K562 (cell line): ENCODE data around the gene VIM. TPM values are rescaled to one million over a fixed set of nuclear protein-coding genes. Genes with fewer than 3 reads are reported as not detected.

ENCODE experiments used
- KAT8 ChIP-seq: fragments of 450-650 bp; IDR thresholded peaks from 2 replicates; pipeline ENCODE4 v1.6.1; 2016; ENCODE audit warnings: low read depth, mild to moderate bottlenecking
- KLF1 ChIP-seq: fragments of 450-650 bp; IDR thresholded peaks from 2 replicates; pipeline ENCODE4 v1.6.1; 2016; ENCODE audit warnings: missing genetic modification characterization, missing compliant biosample characterization
- MLLT1 ChIP-seq, 2 experiments: fragments of 450-650 bp; IDR thresholded peaks; 2 replicates each; pipeline ENCODE4 v1.6.1; 2016
- RBFOX2 ChIP-seq: fragments of 200-400 bp; formaldehyde crosslinking; IDR thresholded peaks from 2 replicates; pipeline ENCODE4 v1.6.1; 2017; ENCODE audit warnings: low read depth, mild to moderate bottlenecking, low read length, moderate library complexity
- TBL1XR1 ChIP-seq, 2 experiments: IDR thresholded peaks; 2 replicates each; pipeline ENCODE4 v1.6.1; 2012; ENCODE audit warnings: improper control_type of control experiment in 2 of 2, low read length in 2 of 2, mild to moderate bottlenecking in 1 of 2
- ZNF12 ChIP-seq: sonication (generic); formaldehyde crosslinking; IDR thresholded peaks from 2 replicates; pipeline ENCODE4 v1.4.0; 2020; ENCODE audit warnings: mild to moderate bottlenecking, missing genetic modification reagents
- ZNF212 ChIP-seq: fragments of 450-650 bp; formaldehyde crosslinking; IDR thresholded peaks from 2 replicates; pipeline ENCODE4 v1.4.0; 2020; ENCODE audit warnings: mild to moderate bottlenecking
- ZNF830 ChIP-seq: fragments of 250-450 bp; sonication (Bioruptor Pico); IDR thresholded peaks from 2 replicates; pipeline ENCODE4 v1.5.0; 2021; ENCODE audit warnings: mild to moderate bottlenecking
- polyA plus RNA-seq, 8 experiments: library from polyadenylated mRNA; depleted of rRNA in 4 of 8; stranded (reverse) in 5 of 8; unstranded in 3 of 8; fragments of >200 nt; fragmentation: Nextera tagmentation in 2 of 8; fragmentation: Illumina TruSeq in 1 of 8; extraction: Ambion mirVana in 2 of 8; extraction: Trizol in 1 of 8; gene quantifications; 2 replicates each; pipeline versions ENCODE4 v1.2.1 to v1.2.3, GENCODE V29; 2011 to 2014; ENCODE audit warnings: inconsistent platforms in 1 of 8, missing spikeins in 1 of 8
- total RNA-seq, 7 experiments: library from RNA; depleted of rRNA in 6 of 7; stranded (reverse); fragments of >200 nt in 6 of 7; fragmentation: Illumina TruSeq in 2 of 7; extraction: Trizol in 2 of 7; gene quantifications; 2 replicates each; pipeline versions ENCODE4 v1.2.1 to v1.2.3, GENCODE V29; 2011 to 2021; ENCODE audit warnings: low replicate concordance in 1 of 7
- TF ChIP-seq, protein P1 (sequence below): fragments of 250-450 bp; sonication (Bioruptor Pico); IDR thresholded peaks from 2 replicates; pipeline ENCODE4 v1.4.0; 2020
- TF ChIP-seq, protein P2 (sequence below), 2 experiments: IDR thresholded peaks in 1 of 2; conservative IDR thresholded peaks in 1 of 2; 2 replicates each; pipeline ENCODE4 v1.6.1; 2016; ENCODE audit warnings: low read depth in 2 of 2, mild to moderate bottlenecking in 1 of 2, missing compliant biosample characterization in 1 of 2, missing genetic modification characterization in 1 of 2, moderate library complexity in 1 of 2
- TF ChIP-seq, protein P3 (sequence below), 2 experiments: fragments of 250-450 bp in 1 of 2; fragments of 450-650 bp in 1 of 2; sonication (Bioruptor Pico) in 1 of 2; IDR thresholded peaks; 2 replicates each; pipeline versions ENCODE4 v1.6.1 to v1.8.0; 2016 to 2021; ENCODE audit warnings: mild to moderate bottlenecking in 2 of 2, moderate library complexity in 2 of 2, missing compliant biosample characterization in 1 of 2, missing genetic modification characterization in 1 of 2

VIM gene
- total and polyA plus RNA-seq, 9 of the 15 experiments (the other 6 are each of a cell fraction or from before 2014, with no cell fraction given): 86.0 to 621 (median 383) TPM

DNA sequence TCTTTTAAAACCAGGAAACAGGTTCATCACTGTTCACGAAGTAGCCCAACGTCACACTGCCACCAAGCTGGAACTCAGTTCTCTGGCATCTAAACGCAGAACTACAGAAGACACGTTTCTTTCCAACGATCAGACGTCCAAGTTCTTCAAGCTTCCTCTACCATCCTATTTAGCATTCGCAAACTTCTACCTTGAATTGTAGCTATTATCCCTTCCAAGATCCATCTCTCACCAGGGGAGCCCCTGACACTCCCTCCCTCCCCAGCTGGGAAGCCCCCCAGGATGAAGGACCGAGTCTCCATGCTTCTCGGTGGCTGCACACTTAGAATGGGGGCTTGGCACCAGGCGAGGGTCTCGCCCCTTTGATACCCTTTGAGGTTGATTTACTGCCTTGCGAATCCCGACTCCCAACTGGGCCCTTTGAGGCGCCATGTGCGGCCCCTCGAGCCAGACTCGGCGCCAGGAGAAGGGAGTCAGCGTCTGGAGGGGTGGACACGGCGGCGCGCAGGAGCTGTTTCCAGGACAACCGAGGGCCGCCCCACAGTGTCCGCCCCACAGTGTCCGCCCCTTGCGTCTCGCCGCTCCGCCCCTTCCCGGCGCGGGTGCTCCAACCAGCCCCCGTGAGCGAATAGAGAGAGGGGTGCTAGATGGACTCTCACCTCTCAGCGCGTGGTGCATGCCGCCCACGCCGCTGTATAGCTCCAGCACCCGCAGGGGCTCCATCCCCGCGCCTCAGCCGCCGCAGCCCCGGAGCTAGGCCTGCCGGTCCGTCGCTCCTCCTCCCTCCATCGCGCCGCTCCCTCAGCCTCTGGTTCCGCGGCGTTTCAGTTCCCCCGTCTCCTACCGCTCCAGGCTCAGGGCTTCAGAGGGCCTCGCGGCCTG is 26.9 kb upstream of the VIM start, which contains the start of gene TRDMT1 (continued):
- TF ChIP-seq, protein P1, sequence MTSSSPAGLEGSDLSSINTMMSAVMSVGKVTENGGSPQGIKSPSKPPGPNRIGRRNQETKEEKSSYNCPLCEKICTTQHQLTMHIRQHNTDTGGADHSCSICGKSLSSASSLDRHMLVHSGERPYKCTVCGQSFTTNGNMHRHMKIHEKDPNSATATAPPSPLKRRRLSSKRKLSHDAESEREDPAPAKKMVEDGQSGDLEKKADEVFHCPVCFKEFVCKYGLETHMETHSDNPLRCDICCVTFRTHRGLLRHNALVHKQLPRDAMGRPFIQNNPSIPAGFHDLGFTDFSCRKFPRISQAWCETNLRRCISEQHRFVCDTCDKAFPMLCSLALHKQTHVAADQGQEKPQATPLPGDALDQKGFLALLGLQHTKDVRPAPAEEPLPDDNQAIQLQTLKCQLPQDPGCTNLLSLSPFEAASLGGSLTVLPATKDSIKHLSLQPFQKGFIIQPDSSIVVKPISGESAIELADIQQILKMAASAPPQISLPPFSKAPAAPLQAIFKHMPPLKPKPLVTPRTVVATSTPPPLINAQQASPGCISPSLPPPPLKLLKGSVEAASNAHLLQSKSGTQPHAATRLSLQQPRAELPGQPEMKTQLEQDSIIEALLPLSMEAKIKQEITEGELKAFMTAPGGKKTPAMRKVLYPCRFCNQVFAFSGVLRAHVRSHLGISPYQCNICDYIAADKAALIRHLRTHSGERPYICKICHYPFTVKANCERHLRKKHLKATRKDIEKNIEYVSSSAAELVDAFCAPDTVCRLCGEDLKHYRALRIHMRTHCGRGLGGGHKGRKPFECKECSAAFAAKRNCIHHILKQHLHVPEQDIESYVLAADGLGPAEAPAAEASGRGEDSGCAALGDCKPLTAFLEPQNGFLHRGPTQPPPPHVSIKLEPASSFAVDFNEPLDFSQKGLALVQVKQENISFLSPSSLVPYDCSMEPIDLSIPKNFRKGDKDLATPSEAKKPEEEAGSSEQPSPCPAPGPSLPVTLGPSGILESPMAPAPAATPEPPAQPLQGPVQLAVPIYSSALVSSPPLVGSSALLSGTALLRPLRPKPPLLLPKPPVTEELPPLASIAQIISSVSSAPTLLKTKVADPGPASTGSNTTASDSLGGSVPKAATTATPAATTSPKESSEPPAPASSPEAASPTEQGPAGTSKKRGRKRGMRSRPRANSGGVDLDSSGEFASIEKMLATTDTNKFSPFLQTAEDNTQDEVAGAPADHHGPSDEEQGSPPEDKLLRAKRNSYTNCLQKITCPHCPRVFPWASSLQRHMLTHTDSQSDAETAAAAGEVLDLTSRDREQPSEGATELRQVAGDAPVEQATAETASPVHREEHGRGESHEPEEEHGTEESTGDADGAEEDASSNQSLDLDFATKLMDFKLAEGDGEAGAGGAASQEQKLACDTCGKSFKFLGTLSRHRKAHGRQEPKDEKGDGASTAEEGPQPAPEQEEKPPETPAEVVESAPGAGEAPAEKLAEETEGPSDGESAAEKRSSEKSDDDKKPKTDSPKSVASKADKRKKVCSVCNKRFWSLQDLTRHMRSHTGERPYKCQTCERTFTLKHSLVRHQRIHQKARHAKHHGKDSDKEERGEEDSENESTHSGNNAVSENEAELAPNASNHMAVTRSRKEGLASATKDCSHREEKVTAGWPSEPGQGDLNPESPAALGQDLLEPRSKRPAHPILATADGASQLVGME (CRISPR knock-in tag): peak; percentile 83; the same call in 1 of the 2 replicates
- TF ChIP-seq, protein P2, sequence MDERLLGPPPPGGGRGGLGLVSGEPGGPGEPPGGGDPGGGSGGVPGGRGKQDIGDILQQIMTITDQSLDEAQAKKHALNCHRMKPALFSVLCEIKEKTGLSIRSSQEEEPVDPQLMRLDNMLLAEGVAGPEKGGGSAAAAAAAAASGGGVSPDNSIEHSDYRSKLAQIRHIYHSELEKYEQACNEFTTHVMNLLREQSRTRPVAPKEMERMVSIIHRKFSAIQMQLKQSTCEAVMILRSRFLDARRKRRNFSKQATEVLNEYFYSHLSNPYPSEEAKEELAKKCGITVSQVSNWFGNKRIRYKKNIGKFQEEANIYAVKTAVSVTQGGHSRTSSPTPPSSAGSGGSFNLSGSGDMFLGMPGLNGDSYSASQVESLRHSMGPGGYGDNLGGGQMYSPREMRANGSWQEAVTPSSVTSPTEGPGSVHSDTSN (CRISPR knock-in tag; IDR thresholded peaks at IDR 0.05; ENCODE audit: low read depth): no peak
- TF ChIP-seq, protein P2 (tag; conservative IDR thresholded peaks at IDR 0.05; ENCODE audit: low read depth): peak; percentile 49
- TF ChIP-seq ZNF212 (no peak), RBFOX2 (peak; percentile 91), ZNF12 (CRISPR knock-in tag) (0 out of 2 replicates have a peak, but pooled peaks have one; percentile 25), MLLT1 (IDR thresholded peaks at IDR 0.05) (peak; percentile 37 to 66; a peak in 3 of 4 replicates), TBL1XR1 (IDR thresholded peaks at IDR 0.05; ENCODE audit: low read length in 2 of 2) (peak in 1 of 2 experiments; percentile 37; a peak in 3 of 4 replicates), KLF1 (peak; percentile 85; the same call in 1 of the 2 replicates), KAT8 (no peak), ZNF830 (no peak)
- TF ChIP-seq, protein P3, sequence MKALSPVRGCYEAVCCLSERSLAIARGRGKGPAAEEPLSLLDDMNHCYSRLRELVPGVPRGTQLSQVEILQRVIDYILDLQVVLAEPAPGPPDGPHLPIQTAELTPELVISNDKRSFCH (CRISPR knock-in tag; IDR thresholded peaks at IDR 0.05): no peak
- TF ChIP-seq, protein P3 (tag; IDR thresholded peaks at IDR 0.05): peak; percentile 87
